GM12874 (cell line): ENCODE data around the gene DDX25.

Experiments
- CTCF ChIP-seq: IDR thresholded peaks from 2 replicates; pipeline ENCODE4 v1.5.1; 2011; ENCODE audit warnings: low read depth, mild to moderate bottlenecking, control low read depth, low read length, moderate library complexity; ENCODE audit not compliant: insufficient read depth

Gene DDX25

GRCh38 chr11:125903711-125904659, at the start of gene DDX25:
TSS of gene DDX25 (plus strand) at chr11:125904508. CDS start at chr11:125904518, 10 bp downstream.
- TF ChIP-seq CTCF: no peak

GRCh38 chr11:125869521-125869920, 34.8 kb upstream of the DDX25 start:
- no peak for TF ChIP-seq CTCF

GRCh38 chr11:125871391-125872137, 32.7 kb upstream of the DDX25 start:
- no peak for TF ChIP-seq CTCF

GRCh38 chr11:125872138-125872491, 32.2 kb upstream of the DDX25 start:
- no peak for TF ChIP-seq CTCF

GRCh38 chr11:125873881-125874555, 30.3 kb upstream of the DDX25 start:
- TF ChIP-seq CTCF: no peak

GRCh38 chr11:125874556-125875124, 29.7 kb upstream of the DDX25 start:
- TF ChIP-seq CTCF: peak; percentile 71
